ENCODE measurements around the gene CD38. TPM values are rescaled to one million over a fixed set of nuclear protein-coding genes. Genes with fewer than 3 reads are reported as not detected.

Gene CD38
- total and polyA plus RNA-seq, 7 donors, result 1.5 to 6.8 (median 3.7) TPM

DNA sequence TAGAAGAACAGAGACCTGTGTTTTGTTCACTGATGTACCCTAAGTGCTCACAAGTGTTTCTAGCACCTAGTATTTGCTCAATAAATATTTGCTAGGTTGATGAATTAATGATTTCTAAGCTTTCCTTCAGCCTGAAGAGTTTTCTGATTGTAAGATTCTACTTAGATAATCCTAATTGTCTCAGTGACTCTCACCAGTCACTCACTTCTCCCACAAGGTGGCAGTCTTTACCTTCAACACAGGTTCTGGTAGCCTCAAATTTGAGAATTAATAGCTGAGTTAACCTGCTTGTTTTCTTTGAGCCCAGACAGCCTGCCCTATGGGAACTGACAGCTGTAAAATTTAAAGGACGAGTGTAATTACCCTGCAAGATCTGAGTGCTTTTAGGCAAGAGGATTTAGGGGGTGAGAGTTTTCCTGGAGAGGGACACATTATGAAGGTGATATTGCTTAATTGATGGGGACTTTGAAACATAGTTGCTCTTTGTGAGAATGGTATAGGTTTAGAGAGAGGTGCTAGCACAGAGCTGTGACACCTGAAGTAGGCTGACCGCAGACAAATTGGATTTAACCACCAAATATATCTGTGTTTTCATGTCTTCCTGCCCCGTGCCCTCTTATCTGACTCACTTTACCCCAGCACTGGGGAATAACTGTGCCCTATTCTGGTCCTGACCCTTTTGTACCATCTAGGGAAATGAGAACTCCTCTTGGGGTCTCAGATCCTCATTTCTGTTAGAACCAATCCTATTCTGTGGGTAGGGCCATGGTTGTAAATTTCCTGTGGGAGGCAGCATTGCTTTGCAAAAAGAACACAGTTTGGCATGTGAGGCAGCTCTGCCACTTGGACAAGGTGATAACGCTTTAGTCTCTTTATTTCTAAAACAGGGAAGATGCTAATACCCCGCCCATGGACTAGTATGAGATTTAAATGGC lies 27.7 kb downstream of the CD38 start:
- H3K27me3 ChIP-seq (ENCODE audit: insufficient read depth in 3 of 3, low read length in 2 of 3), result no peaks in the 10 kb centered on the region
- H3K4me1 ChIP-seq, result peaks cover 42% of the 10 kb centered on the region
- intact Hi-C loops (cut with DNase I), result loop anchor here (1.0 to 10.0 kb wide), 10 partner anchors 74 to 469 kb away; partner anchors contain the start of gene TAPT1 (in 2 of the 2)
- no peaks in the 10 kb centered on the region for H3K36me3 ChIP-seq (ENCODE audit: insufficient read depth in 1 of 2, low read depth in 1 of 2)
- H3K9me3 ChIP-seq, result no peaks in the 10 kb centered on the region
- ATAC-seq, result peak; percentile 62 to 86 (median 72)
- H3K27ac ChIP-seq, result peak overlapping the region; percentile 11
- no peak for DNase-seq
- 37 to 57% (median 45%) methylated on average over 5 of the region's 5 CpGs for WGBS, 3 donors
- peak overlapping the region; percentile 15 for H3K4me3 ChIP-seq
- TF ChIP-seq, protein P1, sequence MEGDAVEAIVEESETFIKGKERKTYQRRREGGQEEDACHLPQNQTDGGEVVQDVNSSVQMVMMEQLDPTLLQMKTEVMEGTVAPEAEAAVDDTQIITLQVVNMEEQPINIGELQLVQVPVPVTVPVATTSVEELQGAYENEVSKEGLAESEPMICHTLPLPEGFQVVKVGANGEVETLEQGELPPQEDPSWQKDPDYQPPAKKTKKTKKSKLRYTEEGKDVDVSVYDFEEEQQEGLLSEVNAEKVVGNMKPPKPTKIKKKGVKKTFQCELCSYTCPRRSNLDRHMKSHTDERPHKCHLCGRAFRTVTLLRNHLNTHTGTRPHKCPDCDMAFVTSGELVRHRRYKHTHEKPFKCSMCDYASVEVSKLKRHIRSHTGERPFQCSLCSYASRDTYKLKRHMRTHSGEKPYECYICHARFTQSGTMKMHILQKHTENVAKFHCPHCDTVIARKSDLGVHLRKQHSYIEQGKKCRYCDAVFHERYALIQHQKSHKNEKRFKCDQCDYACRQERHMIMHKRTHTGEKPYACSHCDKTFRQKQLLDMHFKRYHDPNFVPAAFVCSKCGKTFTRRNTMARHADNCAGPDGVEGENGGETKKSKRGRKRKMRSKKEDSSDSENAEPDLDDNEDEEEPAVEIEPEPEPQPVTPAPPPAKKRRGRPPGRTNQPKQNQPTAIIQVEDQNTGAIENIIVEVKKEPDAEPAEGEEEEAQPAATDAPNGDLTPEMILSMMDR (IDR thresholded peaks at IDR 0.05), result peak; percentile 84

GRCh38 chr4:15809058-15809457 lies 30.9 kb downstream of the CD38 start:
- 55 to 64% (median 57%) methylated on average over 5 of the region's 5 CpGs for WGBS, 3 donors
- no peaks in the 10 kb centered on the region for H3K9me3 ChIP-seq
- ATAC-seq, result no peak
- peaks cover 23% of the 10 kb centered on the region for H3K4me1 ChIP-seq
- no peak overlapping the region for H3K27ac ChIP-seq
- TF ChIP-seq, protein P1 (IDR thresholded peaks at IDR 0.05), result no peak
- intact Hi-C loops (cut with DNase I), result loop anchor here (5.0 to 10.0 kb wide), 7 partner anchors 73 to 466 kb away; partner anchors contain the start of gene TAPT1 (in 2 of the 2)
- H3K36me3 ChIP-seq (ENCODE audit: insufficient read depth in 1 of 2, low read depth in 1 of 2), result no peaks in the 10 kb centered on the region
- peak overlapping the region; percentile 40 for H3K4me3 ChIP-seq
- no peak for DNase-seq
- no peaks in the 10 kb centered on the region for H3K27me3 ChIP-seq (ENCODE audit: insufficient read depth in 3 of 3, low read length in 2 of 3)

DNA sequence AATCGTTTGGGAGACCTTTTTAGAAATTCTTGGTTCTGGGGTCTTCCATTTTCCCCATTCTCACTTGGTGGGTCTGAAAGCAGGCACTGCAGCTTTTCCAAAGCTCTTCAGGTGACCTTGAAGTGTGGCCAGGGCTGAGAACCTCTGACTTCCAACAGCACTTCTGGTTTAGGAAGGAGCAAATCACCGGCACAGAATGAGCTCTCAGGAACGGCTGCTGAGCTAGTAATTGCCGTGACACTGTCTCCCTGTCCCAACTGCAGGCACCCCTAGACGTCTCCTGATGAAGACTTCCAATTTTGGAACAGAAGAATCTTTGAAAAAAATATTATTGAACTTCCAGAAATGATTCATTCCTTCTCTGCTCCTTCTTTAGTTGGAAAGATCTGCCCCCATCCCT lies 31.3 kb downstream of the CD38 start:
- WGBS, 3 donors, result 25 to 46% (median 34%) methylated on average over 5 of the region's 5 CpGs
- DNase-seq (no peak), ATAC-seq (no peak)
- H3K27ac ChIP-seq, result no peak overlapping the region
- no peaks in the 10 kb centered on the region for H3K27me3 ChIP-seq (ENCODE audit: insufficient read depth in 3 of 3, low read length in 2 of 3)
- TF ChIP-seq, protein P1 (IDR thresholded peaks at IDR 0.05), result no peak
- peak overlapping the region; percentile 40 for H3K4me3 ChIP-seq
- H3K9me3 ChIP-seq, result no peaks in the 10 kb centered on the region
- H3K4me1 ChIP-seq, result peaks cover 19% of the 10 kb centered on the region
- no peaks in the 10 kb centered on the region for H3K36me3 ChIP-seq (ENCODE audit: insufficient read depth in 1 of 2, low read depth in 1 of 2)
- intact Hi-C loops (cut with DNase I), result loop anchor here (5.0 to 10.0 kb wide), 7 partner anchors 73 to 465 kb away; partner anchors contain the start of gene TAPT1 (in 2 of the 2)

DNA sequence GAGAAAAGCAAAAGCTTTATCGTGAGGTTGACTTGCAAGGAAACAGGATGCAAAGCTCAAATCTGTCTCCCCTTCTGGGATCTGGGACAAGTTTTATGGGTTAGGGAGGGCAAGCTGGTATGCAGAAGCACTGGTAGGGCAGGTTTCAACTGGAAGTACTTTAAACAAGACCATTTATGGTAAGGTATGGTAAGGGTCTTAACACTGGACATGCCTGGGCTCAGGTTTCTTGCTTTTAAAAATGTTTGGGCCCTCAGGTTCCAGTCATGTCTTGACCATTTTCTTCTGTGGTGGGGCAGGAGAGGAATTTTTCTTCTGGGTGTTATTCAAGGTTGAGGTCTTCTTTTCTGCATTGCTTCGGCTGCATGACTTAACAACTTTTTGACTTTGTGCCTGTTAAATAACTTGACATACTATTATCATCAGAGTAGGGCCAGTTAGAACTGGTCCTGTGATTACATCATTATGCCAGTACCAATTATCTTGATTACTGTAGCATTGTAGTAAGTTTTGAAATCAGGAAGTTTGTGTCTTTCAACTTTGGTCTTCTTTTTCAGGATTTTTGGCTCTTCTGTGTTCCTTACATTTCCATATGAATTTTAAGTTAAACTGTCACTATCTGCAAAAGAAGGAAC lies 33.7 kb downstream of the CD38 start:
- 67 to 81% (median 71%) methylated on average over 2 of the region's 2 CpGs for WGBS, 3 donors
- DNase-seq, result no peak
- Histone ChIP-seq H3K9me3 (no peaks in the 10 kb centered on the region), H3K4me1 (peaks cover 4% of the 10 kb centered on the region), H3K27me3 (ENCODE audit: insufficient read depth in 3 of 3, low read length in 2 of 3) (no peaks in the 10 kb centered on the region), H3K27ac (no peak overlapping the region), H3K4me3 (no peak overlapping the region), H3K36me3 (ENCODE audit: insufficient read depth in 1 of 2, low read depth in 1 of 2) (no peaks in the 10 kb centered on the region)
- intact Hi-C loops (cut with DNase I), result no loop called here
- ATAC-seq, result no peak
- TF ChIP-seq, protein P1 (IDR thresholded peaks at IDR 0.05), result no peak
